Activated T-helper 1 cell treated with anti-CD3 and anti-CD28 coated beads, Interleukin-2, amount 50 U/mL, for 16 hours (primary cell): ENCODE data around the gene GTPBP3.
"Not testable (repeated sequence)": the region's sequence is repeated elsewhere in the genome, so short reads cannot be mapped to it uniquely, and the experiment has no call there.

ENCODE experiments used
- DNase-seq, 2 donors: peaks; one replicate each; pipeline ENCODE4 v3.0.0-alpha.2; 2020; ENCODE audit warnings: low read depth in 1 of 2, low spot score in 1 of 2

The GTPBP3 gene, protein sequence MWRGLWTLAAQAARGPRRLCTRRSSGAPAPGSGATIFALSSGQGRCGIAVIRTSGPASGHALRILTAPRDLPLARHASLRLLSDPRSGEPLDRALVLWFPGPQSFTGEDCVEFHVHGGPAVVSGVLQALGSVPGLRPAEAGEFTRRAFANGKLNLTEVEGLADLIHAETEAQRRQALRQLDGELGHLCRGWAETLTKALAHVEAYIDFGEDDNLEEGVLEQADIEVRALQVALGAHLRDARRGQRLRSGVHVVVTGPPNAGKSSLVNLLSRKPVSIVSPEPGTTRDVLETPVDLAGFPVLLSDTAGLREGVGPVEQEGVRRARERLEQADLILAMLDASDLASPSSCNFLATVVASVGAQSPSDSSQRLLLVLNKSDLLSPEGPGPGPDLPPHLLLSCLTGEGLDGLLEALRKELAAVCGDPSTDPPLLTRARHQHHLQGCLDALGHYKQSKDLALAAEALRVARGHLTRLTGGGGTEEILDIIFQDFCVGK

GRCh38 chr19:17336872-17337674, at the start of gene GTPBP3:
Gene GTPBP3 (plus strand): TSS chr19:17337553. CDS start chr19:17337612, 59 bp downstream.
- DNase-seq: peak; percentile 91 to 92

- DNase-seq: no peak
Observed at GRCh38 chr19:17289489-17289888, 47.9 kb upstream of the GTPBP3 start.

DNA sequence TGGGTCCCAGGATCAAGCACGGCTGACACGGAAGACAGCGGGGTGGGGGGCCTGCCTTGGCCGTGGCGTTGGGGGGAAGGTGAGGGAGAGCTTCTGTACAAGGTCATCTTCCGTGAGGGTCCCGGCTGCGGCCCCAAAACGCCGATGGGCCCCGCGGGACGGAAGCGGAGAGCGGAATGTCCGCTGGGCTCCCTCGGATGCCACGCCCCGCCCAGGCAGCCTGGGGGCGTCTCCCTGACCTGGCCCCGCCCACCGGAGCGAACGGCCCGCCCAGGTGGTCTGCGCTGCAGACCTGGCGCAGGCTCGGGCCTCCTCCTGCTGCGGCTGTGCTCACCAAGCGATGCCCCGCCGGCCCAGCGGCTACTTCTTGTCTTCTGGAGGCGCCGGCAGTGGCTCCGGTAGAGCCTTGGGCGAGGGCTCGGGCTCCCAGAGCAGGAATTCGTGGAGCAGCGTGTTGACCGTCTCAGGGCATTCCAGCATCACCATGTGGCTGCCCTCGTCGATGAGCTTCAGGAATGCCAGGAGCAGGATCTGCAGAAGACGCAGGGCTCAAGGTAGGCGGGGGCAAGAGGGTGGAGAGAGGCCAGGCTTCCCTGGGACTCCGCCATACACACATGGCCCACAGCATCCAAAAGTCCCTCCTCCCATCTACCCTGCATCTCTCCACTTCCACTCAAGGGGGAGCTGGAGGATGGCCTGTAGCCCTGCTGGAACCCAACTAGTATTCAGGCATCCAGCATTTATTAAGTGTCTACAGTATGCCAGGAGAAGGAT, 44.9 kb upstream of the GTPBP3 start:
- peak; percentile 51 to 66 for DNase-seq

GRCh38 chr19:17293605-17294004, 43.7 kb upstream of the GTPBP3 start:
- DNase-seq: no peak

GRCh38 chr19:17294051-17294891, 43.1 kb upstream of the GTPBP3 start:
- peak in 1 of 2 donors; percentile 28 for DNase-seq

GRCh38 chr19:17295551-17295950, 41.8 kb upstream of the GTPBP3 start:
- not testable (repeated sequence) for DNase-seq

DNA sequence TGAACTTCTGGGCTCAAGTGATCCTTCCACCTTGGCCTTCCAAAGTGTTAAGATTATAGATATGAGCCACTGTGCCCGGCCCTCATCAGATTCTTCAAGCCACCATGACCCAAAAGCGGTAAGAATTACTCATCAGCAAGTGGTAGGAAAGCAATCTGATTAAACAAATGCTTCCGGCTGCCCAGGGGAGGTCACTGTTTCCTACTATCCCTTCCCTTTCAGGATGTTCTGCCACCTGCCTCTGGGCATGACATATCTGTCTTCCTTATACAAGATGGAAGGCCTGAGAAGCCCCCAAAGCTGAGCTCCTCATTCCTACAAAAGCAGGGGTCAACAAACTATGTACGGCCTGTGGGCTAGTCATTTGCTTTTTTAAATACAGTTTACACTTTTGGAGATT, 41.1 kb upstream of the GTPBP3 start:
- no peak for DNase-seq

- no peak for DNase-seq
Observed at GRCh38 chr19:17296976-17297375, 40.4 kb upstream of the GTPBP3 start.

- DNase-seq: no peak
Observed at GRCh38 chr19:17300992-17301619, 36.2 kb upstream of the GTPBP3 start.

- no peak for DNase-seq
Observed at GRCh38 chr19:17302391-17303166, 34.8 kb upstream of the GTPBP3 start.

GRCh38 chr19:17303167-17303939, 34.0 kb upstream of the GTPBP3 start, which contains the start of gene ABHD8:
Gene ABHD8 (minus strand): TSS chr19:17303425. CDS start chr19:17301616, 1,809 bp downstream.
- peak; percentile 80 to 89 for DNase-seq

DNA sequence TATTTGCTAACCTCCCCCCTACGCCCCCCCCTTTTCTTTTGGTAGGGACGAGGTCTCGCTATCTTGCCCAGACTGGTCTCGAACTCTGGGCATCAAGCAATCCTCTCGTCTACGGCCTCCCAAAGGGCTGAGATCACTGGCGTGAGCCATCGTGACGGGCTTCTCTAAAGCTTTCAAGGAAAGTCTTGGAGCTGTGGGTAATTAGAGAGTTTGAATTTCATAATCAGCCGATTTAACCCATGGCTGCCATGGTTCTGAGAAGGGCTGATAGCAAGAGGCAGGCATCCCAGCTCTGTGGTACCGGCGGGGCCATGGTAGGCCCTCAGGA, 33.4 kb upstream of the GTPBP3 start:
- no peak for DNase-seq

- DNase-seq: no peak
Observed at GRCh38 chr19:17304386-17305215, 32.8 kb upstream of the GTPBP3 start.

DNA sequence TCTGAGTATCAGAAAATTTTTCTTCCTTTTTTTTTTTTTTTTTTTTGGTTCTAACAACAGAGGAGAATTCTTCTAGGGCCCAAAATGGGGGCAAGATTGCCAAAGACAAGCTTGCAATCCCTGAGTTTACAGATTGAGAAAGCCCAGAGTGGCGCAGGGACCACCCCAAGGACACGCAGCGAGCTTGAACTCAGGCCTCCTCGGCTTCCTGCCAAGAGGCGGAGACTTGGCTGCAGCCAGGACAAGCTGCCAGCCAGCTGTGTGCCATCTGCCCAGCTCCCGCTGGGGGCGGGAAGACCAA, 32.2 kb upstream of the GTPBP3 start:
- no peak for DNase-seq

GRCh38 chr19:17305517-17306284, 31.7 kb upstream of the GTPBP3 start, which contains the start of gene MRPL34:
Gene MRPL34 (plus strand): TSS chr19:17305872. CDS start chr19:17305893, 21 bp downstream.
- DNase-seq: peak; percentile 87 to 89

DNA sequence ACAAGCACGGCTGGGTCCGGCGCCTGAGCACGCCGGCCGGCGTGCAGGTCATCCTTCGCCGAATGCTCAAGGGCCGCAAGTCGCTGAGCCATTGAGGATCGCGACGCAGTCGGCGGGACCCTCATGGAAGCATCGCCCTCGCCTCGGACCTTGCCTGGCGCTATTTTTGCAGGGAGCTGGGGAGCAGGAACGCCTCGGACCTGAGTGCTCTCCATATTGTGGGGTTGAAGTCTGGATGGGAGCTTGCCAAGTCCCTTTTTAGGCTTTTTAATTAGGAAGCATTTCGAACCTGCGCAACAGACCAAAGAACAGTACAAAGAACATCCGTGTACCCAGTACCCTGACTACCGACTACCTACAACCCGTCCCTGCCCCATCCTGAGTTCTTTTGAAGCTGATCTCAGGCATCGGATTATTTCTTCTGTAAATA, 31.1 kb upstream of the GTPBP3 start:
- no peak for DNase-seq

GRCh38 chr19:17307876-17308377, 29.4 kb upstream of the GTPBP3 start:
- DNase-seq: no peak
